Midbrain (tissue), 1 donor: ENCODE data around the gene MACROD1.
"Not testable (repeated sequence)": the region's sequence is repeated elsewhere in the genome, so short reads cannot be mapped to it uniquely, and the experiment has no call there.

ENCODE experiments used
- DNase-seq: peaks from one replicate; lab custom pipeline; 2025; lab: John Stamatoyannopoulos, UW

The MACROD1 gene

DNA sequence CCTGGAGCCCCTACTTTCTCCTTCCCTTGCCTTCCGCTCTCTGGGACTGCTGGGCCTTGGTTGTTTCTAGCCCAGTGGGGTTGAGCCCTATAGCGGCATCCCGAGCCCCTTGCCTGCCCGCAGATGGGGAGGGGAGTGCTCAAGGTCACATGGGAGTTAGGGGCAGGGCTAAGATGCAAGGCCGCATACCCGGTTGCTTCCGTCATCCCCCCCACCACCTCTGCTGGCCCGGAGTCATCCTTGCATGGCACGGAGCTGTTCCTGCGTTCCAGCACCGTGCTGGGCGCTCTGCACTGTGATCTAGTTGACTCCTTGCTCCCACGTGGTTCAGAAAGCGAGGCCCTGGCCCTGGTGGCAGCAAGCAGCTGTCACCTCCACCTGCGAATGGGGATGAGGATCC lies 112.2 kb downstream of the MACROD1 start:
- no peak for DNase-seq

DNA sequence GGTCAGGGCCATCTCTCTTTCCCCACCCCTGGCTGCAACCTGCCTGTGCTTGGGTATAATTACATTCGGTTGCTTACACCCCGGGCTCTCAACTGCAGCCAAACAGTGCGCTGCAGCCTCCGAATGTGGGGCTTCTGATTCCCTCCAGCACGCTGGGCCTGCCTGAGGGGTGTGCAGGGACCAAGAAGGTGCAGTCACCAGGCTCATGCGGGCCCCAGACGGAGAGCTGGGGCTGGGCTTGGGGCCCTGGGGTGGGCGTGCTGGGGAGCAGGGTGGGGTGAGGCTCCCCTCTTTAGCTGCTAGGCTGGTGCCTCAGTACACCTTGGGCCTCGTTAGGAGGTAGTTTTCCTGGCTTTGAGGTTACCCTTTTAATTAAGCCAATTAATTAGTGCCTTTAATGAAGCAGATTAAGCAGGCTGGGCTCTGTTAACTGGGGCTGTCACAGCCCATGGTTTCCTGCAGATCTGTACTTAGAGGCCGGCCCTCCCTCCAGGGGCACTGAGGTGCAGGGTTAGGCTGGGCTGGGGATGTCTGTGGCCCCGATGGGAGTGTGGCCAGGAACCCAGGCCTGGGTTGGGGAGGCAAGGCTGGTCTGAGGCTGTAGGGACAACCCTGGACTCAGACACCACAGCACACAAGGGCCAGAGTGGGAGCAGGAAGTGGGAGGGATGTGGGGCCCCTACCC lies 112.8 kb downstream of the MACROD1 start:
- DNase-seq: no peak

DNA sequence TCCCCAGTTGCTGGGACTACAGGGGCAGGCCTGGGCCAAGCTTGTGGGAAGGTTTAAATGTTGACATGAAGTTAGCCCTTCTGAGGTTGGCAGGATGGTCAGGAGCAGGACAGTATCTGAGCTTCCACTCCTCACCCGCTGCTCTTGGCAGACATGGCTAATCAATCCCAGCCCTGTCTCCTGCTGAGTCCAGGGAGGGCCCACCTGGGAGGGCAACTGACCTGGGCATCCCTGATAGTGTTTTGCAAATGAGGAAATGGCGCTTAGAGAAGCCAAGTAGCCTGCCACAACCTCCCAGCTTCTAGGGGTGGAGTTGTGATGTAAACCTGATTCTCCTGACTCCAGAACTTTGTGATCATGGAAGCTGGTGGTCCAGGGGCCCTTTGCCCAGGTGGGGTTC lies 113.5 kb downstream of the MACROD1 start:
- no peak for DNase-seq

DNA sequence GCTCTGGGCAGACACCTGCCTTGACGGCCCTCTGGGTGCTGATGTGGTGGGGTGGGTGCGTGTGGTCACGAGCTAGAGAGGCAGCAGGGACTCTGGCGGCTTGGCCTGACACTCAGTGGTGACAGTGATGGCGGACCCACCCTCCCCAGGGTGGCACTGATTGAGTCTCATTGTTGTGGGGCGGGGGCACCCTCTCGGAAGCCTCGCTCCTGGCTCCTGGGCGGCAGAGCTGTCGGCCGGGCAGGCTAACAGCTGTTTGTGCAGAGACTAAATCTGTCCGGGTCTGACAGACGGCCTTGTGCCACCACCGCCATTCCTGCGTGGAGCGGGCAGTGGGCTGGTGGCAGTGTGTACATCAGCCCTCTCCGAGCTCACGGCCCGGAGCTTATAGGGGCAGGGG lies 114.6 kb downstream of the MACROD1 start:
- DNase-seq: no peak

DNA sequence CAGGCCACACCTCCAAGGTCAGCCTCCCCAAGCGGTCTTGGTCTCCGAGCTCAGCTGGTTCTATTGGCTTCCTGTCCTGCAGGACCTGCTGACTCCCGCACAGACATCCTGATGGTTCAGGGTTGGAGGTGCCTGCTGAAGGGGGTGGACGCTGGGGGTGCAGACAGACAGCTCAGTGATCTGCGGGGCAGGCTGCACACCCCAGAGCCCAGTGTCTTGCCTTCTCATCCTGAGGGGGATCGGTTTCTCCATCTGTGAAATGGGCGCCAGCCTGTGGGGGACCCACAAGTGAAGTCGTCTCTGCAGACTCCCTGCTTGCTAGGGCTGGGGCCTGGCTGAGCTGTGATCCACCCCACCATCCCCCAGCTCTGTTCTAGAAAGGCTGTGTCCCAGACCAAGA lies 116.4 kb downstream of the MACROD1 start:
- no peak for DNase-seq

DNA sequence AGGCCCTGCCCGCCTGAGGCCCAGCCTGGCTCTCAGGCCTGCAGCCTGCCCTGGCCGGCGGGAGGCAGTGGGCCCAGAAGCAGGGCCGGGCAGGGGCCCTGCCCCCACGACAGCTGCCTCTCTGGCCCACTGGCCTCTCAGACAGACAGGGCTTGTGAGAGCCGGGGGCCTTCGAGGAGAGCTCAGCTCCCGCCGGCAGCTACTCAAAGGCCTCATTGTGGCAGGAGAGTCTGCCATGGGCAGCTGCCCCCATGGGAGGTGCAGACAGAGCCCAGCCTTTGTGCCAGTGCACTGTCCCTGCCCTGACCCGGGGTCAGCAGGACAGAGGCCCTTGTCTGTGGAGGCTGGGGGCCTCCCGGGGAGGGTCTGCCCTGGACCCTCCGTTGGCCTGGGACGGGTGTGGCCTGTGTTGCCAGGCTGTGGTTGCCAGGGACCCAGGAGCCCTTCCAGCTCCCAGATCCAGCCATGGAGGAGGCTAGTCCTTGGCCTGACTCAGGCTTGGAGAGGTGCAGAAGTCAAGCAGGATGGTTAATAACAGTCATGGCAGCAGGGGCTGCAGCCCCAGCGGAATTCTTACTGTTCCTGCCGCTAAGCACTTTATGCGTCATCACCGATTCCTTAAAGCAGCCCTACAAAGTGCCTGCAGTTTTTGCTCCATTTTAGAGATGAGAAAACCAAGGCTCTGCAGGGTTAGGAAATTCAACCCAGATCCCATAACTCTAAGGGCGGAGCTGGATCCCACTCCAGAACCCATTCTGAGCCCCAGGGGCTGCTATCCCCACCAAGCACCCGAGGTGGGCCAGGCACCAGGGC lies 117.7 kb downstream of the MACROD1 start:
- DNase-seq: peak; percentile 95

DNA sequence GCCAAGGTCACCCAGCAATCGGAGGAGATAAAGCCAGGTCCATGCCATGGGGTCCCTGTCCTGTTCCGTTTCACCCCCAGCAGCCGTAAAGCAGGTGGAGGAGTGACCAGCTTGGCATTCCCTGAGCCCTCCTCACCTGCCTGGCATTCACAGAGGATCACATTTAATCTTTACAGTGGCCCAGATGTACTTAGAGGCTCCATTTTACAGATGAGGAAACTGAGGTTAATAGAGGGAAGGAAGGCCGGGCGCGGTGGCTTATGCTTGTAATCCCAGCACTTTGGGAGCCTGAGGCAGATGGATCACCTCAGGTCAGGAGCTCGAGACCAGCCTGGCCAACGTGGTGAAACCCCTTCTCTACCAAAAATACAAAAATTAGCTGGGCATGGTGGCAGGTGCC lies 118.5 kb downstream of the MACROD1 start:
- not testable (repeated sequence) for DNase-seq

DNA sequence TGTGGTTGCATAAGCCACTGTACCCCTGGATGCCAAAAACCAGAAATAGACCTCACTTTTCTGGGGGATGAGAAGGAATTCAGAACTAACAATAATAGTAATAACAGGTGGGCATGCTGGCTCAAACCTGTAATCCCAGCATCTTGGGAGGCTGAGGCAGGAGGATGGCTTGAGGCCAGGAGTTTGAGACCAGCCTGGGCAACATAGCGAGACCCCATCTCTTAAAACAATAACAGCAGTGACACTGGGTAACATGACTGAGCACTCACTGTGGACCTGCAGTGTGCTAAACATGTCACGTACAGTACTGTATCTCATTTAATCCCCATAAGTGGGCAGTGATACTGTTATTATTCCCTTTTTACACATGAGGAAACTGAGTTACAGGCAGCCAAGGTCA lies 120.2 kb downstream of the MACROD1 start:
- no peak for DNase-seq

DNA sequence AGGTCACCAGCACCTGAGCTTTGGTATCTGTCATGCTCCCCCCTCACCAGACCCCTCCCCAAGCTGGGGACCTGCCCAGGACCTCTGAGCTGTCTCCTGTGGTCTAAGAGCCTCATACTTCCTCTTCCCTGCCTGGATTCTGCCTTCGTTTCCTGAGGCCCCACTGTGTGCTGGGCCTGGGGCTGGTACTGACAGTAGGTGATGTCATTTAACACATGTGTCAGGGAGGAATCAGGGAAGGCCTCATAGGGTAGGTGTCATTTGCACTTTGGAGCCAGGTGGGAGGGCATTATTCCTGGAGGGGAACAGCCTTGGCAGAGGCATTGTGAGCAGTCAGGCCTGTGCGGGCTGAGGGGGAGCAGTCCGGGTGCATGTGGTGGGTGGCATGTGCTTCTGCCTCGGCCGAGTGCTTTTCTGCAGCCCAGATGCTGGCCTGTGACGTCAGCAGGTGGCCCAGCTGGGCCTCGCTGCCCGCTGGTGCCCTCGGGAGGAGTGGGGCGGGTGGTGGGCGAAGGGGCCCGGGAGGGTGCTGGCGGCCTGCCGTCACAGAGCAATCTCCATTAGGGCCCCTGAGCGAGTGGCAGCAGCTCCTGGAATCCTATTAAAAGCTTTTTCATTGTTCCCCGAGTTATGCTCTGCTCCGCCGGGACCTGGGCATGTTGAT lies 121.1 kb downstream of the MACROD1 start:
- DNase-seq: peak; percentile 65

DNA sequence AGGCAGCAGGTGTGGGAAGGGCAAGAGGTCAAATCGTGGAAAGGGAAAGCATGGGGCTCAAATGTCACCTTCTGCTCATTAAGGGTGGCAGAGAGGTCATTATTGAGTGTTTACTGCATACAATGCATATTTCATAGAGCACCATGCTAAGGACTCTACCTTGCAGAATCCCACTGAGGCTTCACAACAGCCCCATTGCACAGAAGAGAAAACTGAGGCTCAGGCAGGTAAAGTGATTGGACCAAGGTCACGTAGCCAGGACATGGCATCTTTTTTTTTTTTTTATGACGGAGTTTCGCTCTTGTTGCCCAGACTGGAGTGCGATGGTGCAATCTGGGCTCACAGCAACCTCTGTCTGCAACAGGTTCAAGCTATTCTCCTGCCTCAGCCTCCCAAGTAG lies 122.4 kb downstream of the MACROD1 start:
- DNase-seq: no peak

DNA sequence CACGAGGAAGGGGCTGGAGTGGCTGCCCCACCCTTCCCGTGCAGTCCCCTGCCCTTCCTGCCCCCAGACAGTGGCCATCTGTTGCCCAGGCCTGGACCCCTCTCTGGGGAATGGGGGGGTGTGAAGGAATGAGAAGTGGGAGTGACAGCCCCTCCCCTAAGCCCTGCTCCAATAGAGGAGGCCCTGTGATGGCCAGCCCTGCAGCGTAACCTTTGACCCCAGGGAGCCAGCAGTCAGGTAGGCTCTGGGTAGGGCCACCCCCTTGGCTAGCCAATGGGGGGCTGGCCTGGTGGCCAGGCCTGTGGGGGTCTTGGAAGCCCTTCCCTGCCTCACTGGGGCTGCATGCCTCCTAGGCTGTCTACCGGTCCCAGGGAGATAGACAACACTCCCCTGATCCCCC lies 123.6 kb downstream of the MACROD1 start:
- no peak for DNase-seq

DNA sequence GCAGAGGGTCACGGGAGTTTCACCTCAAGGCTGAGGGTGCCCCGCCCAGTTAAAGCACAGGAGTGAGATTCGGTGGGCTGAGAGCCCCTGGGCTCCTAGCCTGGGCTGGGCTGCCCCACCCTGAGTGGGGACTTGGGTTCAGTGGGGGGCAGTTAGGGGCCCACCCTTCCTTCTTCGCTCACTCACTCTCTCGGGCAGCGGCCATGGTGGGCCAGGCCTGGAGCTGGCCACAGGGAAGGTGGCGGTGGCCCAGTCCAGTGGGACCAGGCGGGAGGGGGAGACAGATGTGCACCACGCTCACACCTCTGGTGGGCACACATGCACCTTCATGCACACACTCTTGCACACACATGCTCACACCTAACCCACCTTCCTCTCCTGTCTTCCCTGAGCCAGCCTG lies 124.1 kb downstream of the MACROD1 start:
- no peak for DNase-seq

DNA sequence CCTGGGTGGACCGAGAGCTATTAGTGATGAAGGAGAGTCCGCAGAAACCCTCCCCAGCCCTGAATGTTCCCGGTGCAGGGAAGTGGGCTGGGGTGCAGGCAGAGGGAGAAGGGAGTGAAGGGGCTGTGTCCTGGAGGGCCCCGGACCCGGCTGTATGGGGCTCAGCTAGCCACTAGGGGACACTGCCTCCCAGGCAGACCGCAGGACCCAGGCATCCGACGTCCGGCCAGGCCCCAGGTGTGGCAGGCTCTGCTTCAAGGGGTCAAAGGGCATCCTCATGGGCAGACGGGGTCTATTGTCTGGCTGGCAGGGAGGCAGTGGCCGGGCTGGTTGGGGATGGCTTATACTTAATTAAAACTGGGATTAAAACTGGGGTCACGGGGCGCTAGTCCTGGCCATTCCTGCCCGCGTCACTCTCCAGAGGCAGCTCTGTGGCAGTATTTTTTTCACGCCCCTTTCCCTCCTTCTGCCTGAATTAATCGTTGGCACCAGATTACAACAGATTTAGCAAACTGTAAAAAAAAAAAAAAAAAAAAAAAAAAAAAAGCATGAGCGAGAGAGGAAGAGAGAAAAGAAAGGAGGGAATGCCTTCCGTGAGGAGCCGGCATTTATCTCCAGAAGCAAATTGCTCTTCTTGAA lies 125.1 kb downstream of the MACROD1 start:
- DNase-seq: peak; percentile 52

DNA sequence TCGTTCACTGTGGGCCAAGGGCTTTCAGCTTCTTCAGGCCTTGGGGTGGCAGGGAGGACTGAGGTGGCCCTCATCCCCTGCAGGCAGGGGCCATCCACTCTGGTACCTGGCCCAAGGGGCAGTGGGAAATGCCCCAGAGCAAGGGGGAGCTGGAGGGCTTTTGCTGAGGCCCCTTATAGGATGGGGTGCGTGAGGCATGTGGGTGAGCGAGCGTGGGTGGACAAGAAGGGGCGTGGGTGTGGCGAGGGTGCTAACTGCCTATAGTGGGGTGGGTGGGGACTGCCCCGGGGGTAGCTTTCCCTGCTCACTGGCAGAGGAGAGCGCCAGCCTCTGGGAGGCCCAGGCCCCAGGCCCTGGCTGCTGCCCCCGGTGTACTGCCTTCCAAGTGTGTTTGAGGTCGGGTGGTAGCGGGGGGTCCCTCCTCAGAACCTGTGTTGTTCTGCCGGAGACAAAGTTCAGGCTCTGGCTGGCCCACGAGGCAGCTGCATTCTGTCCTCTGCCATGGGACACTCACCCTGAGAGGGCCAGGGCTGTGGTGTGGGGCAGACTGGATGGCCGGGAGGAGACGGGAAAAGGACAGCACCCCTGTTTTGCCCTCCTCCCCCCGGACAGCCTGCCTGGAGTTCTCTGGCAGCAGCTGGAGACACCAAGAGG lies 126.8 kb downstream of the MACROD1 start:
- DNase-seq: no peak

DNA sequence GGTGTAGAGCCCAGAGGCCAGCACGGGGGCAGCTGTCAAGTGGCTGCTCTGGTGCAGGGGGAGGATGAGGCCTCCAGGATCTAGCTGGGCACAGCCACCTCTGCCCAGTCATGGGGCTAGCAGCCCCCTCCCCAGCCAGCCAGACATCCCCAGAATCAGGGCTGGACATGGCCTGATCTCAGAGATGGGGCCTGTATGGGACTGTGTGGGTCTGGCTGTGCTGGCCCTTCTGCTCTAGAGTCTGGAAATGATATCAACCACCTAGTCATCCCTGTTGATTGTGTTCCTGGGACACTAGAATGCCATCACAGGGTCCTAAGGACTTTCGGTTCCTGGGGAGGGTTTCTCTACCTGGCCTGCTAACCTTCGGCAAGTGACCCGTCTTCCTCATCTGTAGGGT lies 127.4 kb downstream of the MACROD1 start:
- DNase-seq: no peak

DNA sequence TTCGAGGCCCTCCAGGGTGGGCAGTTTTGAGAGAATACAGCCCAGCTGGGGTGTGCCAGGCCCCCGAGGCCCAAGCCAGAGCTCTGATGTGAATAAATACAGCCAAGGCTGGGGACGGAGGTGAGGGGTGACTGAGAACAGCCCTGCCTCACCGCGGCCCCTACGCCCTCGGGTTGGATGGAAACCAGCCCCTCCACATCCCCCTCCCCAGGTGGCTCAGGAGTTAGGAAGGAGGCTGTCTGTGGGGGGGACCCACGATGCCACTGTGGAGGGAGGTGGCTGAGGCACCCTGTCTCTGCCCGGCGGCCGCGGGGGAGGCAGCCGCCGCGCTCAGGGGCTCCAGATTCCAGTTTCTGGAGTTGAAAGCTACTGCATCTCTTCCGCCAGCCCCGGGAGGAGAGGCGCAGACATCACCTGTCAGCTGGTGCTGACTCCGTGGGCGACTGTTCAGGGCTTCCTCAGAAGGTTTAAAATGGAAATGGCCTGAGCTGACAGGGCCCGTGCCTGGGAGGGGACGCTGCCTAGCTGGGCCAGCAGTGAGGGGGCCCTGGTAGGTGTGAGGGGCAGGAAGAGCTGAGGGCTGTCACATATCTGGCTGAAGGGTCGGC lies 128.8 kb downstream of the MACROD1 start:
- DNase-seq: no peak

DNA sequence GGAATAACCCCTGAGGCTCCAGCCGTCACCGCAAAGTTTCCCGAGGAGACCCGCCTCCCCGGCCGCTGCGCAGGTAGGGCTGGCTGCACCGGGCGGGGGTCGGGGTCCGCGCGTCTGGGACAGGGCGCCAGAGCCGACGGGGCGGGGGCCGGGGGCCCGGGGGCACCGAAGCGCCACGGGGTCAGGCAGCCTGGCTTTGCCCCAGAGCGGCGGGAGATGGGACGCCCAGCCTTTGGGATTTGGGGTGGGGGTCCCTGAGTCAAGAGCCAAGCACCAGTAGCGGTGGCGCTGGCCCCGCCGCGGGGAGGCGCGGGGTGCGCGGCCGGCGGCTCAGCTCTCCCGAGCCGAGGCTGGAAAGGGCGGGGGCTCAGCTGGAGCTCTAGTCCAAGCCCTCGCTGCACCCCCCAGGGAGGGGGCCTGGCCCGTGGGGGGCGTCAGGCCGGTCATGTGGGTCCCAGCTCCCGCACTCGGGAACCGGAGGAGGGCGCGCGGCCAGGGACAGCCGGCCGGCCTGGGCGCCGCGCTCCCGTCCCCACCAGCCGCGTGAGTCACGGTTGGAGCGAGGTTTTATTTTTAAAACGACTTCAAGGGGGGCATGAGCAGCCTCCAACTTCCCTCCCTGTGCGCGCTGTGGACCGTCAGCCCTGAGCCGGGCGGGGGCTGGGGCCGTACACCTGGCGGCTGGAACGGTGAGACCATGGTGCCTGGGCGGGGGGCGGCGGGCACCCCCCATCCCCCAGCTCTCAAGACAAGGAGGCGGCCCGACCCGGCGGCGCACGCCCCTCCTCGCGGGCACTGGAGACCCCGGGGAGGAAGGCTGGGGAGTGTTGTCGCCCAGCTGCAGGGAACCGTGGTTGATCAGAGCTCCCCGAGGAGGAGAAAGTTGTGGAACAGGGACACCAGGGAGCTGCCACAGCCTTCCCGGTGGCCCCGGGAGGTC lies 129.6 kb downstream of the MACROD1 start:
- peak; percentile 59 for DNase-seq

DNA sequence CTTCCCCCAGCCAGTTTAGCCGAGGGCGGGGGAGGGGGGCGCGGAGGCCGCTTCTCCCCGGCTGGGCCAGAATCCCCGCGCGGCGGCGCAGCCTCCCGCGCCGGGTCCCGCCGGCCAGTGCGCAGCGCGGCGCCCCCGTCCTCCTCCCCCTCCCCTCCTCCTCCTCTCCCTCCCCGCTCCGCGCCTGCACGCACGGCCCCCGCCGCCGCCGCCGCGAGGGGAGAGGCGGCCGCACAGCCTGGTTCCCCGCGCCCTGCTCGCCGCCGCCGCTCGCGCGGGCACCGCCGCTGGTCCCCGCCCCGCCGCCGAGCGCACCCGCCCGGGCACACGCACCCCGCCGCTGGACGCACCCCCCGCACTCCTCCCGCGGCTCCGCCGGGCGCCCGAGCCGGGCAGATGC lies 130.3 kb downstream of the MACROD1 start, which contains the start of gene FLRT1:
TSS of gene FLRT1 (plus strand) at position 356 of the 400 bp plus-strand sequence. CDS start 80,337 bp downstream, outside the sequence.
- peak; percentile 52 for DNase-seq

DNA sequence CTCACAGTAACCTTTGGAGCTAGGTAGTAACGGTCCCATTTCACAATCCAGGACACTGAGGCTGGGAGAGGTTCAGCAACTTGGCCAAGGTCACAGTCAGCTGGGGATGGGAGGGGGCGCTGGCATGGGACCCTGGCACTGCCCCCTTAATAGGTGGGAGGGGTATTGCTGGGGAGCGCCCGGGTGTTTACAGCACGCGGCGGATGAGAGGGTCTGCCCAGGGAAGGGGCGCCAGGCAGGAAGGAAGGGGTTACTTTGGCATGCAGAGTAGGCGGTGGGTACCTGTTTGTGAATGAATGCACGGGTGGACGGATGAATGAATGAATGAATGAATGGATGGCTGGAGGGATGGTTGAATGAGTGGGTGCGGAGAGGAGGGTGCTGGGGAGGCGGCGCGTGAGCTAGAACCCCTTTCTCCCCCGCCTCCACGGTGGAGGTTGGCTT lies 130.8 kb downstream of the MACROD1 start:
- no peak for DNase-seq

DNA sequence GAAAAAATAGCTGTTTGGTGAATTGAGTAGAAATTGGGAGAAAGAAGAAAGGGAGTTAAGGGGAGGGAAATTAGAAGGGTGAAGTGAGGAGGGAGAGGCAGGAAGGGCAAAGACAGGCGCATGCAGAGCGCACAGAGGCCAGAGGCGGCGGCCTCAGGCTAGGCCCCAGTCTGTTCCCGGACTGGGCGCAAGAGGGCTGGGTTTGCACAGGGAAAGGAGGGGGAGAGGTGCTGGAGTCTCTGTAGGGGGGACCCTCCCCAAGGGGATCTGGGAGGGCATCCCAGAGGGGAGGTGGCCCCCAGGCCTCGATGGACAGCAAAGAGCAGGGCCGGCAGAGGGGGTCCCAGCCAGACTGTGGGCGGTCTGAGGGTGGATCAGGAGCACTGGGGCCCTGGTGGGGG lies 131.5 kb downstream of the MACROD1 start:
- DNase-seq: no peak
